Measurements from ENCODE around the gene LPP. TPM values are rescaled to one million over a fixed set of nuclear protein-coding genes. Genes with fewer than 3 reads are reported as not detected.

Gene LPP
- total and polyA plus RNA-seq, 8 donors = 23.1 to 220 (median 26.7) TPM

DNA sequence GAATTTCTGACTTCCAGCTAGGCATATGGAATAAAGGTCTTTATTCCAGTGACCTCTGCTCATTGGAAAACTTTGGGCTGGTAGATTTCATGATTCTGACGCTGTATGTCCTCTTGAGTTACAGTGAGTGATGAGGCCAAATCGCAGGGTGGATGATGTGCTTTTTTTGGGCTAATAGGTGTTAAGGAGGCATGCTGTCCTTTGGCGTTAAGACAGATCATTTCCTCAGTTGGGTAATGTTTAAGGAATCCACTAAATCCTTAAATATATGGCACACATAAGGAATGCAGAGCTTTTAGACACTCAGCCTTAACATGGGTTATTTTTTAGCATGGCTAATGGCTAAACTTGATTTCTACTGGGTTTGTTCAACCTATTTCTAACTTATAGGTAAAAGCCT is 87.9 kb downstream of the LPP start:
- no peak overlapping the region for H3K4me3 ChIP-seq
- no peaks in the 10 kb centered on the region for H3K36me3 ChIP-seq
- intact Hi-C loops (cut with DNase I) = no loop called here
- no peaks in the 10 kb centered on the region for H3K9me3 ChIP-seq
- H3K4me1 ChIP-seq = no peaks in the 10 kb centered on the region
- DNase-seq (no peak), ATAC-seq (no peak)
- H3K27ac ChIP-seq = no peak overlapping the region
- no peaks in the 10 kb centered on the region for H3K27me3 ChIP-seq
- TF ChIP-seq, protein P1, sequence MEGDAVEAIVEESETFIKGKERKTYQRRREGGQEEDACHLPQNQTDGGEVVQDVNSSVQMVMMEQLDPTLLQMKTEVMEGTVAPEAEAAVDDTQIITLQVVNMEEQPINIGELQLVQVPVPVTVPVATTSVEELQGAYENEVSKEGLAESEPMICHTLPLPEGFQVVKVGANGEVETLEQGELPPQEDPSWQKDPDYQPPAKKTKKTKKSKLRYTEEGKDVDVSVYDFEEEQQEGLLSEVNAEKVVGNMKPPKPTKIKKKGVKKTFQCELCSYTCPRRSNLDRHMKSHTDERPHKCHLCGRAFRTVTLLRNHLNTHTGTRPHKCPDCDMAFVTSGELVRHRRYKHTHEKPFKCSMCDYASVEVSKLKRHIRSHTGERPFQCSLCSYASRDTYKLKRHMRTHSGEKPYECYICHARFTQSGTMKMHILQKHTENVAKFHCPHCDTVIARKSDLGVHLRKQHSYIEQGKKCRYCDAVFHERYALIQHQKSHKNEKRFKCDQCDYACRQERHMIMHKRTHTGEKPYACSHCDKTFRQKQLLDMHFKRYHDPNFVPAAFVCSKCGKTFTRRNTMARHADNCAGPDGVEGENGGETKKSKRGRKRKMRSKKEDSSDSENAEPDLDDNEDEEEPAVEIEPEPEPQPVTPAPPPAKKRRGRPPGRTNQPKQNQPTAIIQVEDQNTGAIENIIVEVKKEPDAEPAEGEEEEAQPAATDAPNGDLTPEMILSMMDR (IDR thresholded peaks at IDR 0.05) = no peak

DNA sequence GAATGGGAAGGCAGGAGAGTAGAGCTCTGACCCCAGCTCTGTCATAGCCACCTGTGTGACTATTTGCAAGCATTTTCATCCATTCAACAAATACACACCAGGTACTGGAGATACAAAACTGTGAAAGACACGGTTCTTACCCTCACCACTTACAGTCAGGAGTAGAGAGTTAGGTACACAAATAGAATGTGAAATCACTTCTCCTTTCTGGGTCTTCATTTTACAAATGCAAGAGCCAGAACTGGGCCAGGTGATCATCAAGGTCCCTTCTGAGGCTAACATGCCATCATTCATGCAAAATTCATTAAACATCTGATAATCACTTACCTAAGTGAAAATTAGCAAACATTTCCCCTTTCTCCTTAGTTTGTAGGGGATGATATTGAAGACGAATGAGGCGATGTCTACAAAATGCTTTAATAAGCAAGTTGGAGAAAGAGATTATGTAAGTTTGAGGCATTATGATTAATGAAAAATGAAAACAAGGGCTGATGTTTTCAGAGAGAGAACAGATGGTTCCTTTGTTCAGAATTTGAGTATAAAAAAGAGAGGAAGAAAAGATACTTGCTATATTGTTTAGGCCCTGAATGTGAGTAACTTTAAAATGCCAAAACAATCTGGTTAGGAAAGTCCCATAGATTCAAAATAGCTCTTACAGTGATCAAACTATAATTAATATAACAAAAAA is 88.6 kb downstream of the LPP start:
- TF ChIP-seq, protein P1 (IDR thresholded peaks at IDR 0.05) = no peak
- no peak for ATAC-seq
- Histone ChIP-seq H3K36me3 (no peaks in the 10 kb centered on the region), H3K4me3 (no peak overlapping the region), H3K9me3 (no peaks in the 10 kb centered on the region), H3K27me3 (no peaks in the 10 kb centered on the region), H3K4me1 (no peaks in the 10 kb centered on the region), H3K27ac (no peak overlapping the region)
- intact Hi-C loops (cut with DNase I) = no loop called here
- no peak for DNase-seq

DNA sequence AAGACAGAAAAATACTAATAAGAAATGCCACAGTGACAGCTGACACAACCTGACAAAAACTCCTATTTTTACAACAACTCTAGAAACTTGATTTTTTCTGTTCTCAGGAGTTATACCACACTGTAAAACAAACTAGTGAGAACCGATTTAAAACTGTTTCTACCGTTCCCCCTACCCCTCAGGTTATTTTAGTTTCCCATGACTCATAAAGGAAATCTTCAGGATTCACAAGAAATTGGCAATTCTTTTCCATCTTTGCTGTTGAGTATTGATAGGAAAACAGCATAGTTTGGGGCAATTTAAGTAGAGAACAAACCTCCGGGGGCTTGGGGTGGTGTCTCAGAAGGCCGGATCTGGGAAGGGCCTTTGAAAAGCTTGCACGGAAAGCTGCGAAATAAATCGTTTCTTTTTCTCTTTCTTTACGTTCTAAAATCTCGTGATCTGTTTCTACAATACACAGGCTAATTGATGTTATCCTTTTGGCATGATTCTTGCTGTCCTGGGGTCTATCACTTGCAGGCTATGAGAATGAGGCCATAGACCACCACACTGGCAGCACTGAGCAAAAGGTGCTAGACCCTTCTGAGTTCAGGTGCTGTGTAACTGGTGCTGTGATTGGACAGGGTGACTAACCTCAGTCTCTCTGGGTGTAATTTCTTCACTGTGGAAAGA is 89.3 kb downstream of the LPP start:
- DNase-seq = no peak
- H3K4me3 ChIP-seq = no peak overlapping the region
- intact Hi-C loops (cut with DNase I) = no loop called here
- H3K27me3 ChIP-seq = no peaks in the 10 kb centered on the region
- no peaks in the 10 kb centered on the region for H3K4me1 ChIP-seq
- no peak overlapping the region for H3K27ac ChIP-seq
- TF ChIP-seq, protein P1 (IDR thresholded peaks at IDR 0.05) = no peak
- no peaks in the 10 kb centered on the region for H3K36me3 ChIP-seq
- ATAC-seq = no peak
- H3K9me3 ChIP-seq = no peaks in the 10 kb centered on the region

DNA sequence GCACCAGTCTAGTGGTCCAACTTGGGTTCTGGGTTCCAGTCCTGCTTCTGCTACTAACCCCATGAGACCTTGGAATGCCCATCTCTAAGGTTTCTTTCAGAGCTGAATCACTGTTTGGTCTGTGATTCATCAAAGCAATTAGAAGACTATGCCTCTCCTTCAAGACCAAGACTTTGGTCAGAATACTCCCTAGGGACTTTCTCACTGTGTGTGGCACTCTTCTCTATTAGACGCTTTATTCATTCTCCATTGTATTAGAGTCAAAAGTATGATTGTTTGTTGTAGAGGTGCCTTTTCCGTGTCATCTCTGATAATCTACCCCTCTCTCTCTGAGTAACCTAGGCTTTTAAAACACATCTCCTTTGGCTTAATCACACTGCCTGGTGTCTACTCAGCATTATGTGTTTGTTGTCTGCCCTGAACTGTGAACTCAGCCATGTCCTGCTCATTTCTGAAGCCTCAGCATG is 90.5 kb downstream of the LPP start:
- H3K36me3 ChIP-seq = no peaks in the 10 kb centered on the region
- no peaks in the 10 kb centered on the region for H3K4me1 ChIP-seq
- no peak for DNase-seq
- TF ChIP-seq, protein P1 (IDR thresholded peaks at IDR 0.05) = no peak
- peak; percentile 36 for ATAC-seq
- intact Hi-C loops (cut with DNase I) = no loop called here
- H3K27ac ChIP-seq = no peak overlapping the region
- no peaks in the 10 kb centered on the region for H3K9me3 ChIP-seq
- no peak overlapping the region for H3K4me3 ChIP-seq
- no peaks in the 10 kb centered on the region for H3K27me3 ChIP-seq

DNA sequence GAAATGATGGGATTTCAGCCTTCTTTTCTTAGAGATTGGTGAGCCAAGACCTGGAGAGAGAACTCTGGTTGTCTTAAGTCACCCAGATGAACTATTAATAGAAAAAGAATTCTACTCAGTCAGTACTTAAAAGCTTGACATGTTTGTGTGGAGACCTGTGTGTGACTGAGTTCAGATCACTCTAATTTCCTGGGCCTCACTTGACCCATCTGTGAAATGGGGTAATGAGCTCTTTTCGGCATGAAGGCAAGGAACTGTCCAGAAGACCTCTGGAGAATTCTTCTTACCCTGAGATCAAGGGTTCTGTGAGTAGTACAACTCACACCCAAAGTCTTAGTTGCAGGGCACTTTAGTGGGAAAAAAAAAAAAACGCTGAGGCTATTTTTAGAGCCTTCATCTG is 92.9 kb downstream of the LPP start:
- Histone ChIP-seq H3K4me3 (no peak overlapping the region), H3K4me1 (no peaks in the 10 kb centered on the region), H3K27me3 (no peaks in the 10 kb centered on the region), H3K9me3 (no peaks in the 10 kb centered on the region), H3K36me3 (no peaks in the 10 kb centered on the region), H3K27ac (no peak overlapping the region)
- intact Hi-C loops (cut with DNase I) = no loop called here
- TF ChIP-seq, protein P1 (IDR thresholded peaks at IDR 0.05) = no peak
- ATAC-seq (no peak), DNase-seq (no peak)

All from left lung (tissue), 10 donors.